ENCODE results near the gene LIPF.
"Not testable (repeated sequence)": the region's sequence is repeated elsewhere in the genome, so short reads cannot be mapped to it uniquely, and the experiment has no call there.

LIPF gene

GRCh38 chr10:88664142-88664541 is at the start of gene LIPF:
Gene LIPF, plus strand, starts transcription at chr10:88664442. Its CDS starts 2,856 bp downstream, at chr10:88667298.
- DNase-seq (ENCODE audit: low spot score), result no peak

- no peak for DNase-seq (ENCODE audit: low spot score)
Observed at GRCh38 chr10:88616250-88616977, 47.8 kb upstream of the LIPF start.

- DNase-seq (ENCODE audit: low spot score), result no peak
Observed at GRCh38 chr10:88617772-88618300, 46.4 kb upstream of the LIPF start.

GRCh38 chr10:88618496-88618895 is 45.7 kb upstream of the LIPF start:
- DNase-seq (ENCODE audit: low spot score), result no peak

- DNase-seq (ENCODE audit: low spot score), result no peak
Observed at GRCh38 chr10:88620441-88620840, 43.8 kb upstream of the LIPF start.

- no peak for DNase-seq (ENCODE audit: low spot score)
Observed at GRCh38 chr10:88623835-88624234, 40.4 kb upstream of the LIPF start.

GRCh38 chr10:88624840-88625239 is 39.4 kb upstream of the LIPF start:
- DNase-seq (ENCODE audit: low spot score), result no peak

GRCh38 chr10:88640186-88640585 is 24.1 kb upstream of the LIPF start:
- no peak for DNase-seq (ENCODE audit: low spot score)

GRCh38 chr10:88642209-88642608 is 22.0 kb upstream of the LIPF start:
- DNase-seq (ENCODE audit: low spot score), result no peak

GRCh38 chr10:88642963-88643362 is 21.3 kb upstream of the LIPF start:
- DNase-seq (ENCODE audit: low spot score), result no peak

- no peak for DNase-seq (ENCODE audit: low spot score)
Observed at GRCh38 chr10:88647061-88647615, 17.1 kb upstream of the LIPF start.

- DNase-seq (ENCODE audit: low spot score), result no peak
Observed at GRCh38 chr10:88651101-88651551, 13.1 kb upstream of the LIPF start.

GRCh38 chr10:88652616-88653015 is 11.6 kb upstream of the LIPF start:
- DNase-seq (ENCODE audit: low spot score), result no peak

- no peak for DNase-seq (ENCODE audit: low spot score)
Observed at GRCh38 chr10:88657901-88658300, 6.3 kb upstream of the LIPF start.

- no peak for DNase-seq (ENCODE audit: low spot score)
Observed at GRCh38 chr10:88659725-88660597, 4.3 kb upstream of the LIPF start.

GRCh38 chr10:88660598-88660884 is 3.7 kb upstream of the LIPF start:
- no peak for DNase-seq (ENCODE audit: low spot score)

- no peak for DNase-seq (ENCODE audit: low spot score)
Observed at GRCh38 chr10:88661018-88661417, 3.2 kb upstream of the LIPF start.

GRCh38 chr10:88661577-88661976 is 2.7 kb upstream of the LIPF start:
- DNase-seq (ENCODE audit: low spot score), result no peak

- not testable (repeated sequence) for DNase-seq (ENCODE audit: low spot score)
Observed at GRCh38 chr10:88663153-88663552, 1.1 kb upstream of the LIPF start.

- no peak for DNase-seq (ENCODE audit: low spot score)
Observed at GRCh38 chr10:88668465-88668864, 4.2 kb downstream of the LIPF start.

- no peak for DNase-seq (ENCODE audit: low spot score)
Observed at GRCh38 chr10:88670497-88670896, 6.3 kb downstream of the LIPF start.

GRCh38 chr10:88672041-88672440 is 7.8 kb downstream of the LIPF start:
- no peak for DNase-seq (ENCODE audit: low spot score)
